Activated CD4-positive, alpha-beta memory T cell treated with anti-CD3 and anti-CD28 coated beads, Interleukin-2, amount 10 ng/mL, durations not matched to agents 7 days and 5 days (primary cell): ENCODE data around the gene SIRPD. TPM values are rescaled to one million over a fixed set of nuclear protein-coding genes. Genes with fewer than 3 reads are reported as not detected.
"Not testable (repeated sequence)": the region's sequence is repeated elsewhere in the genome, so short reads cannot be mapped to it uniquely, and the experiment has no call there.

Source experiments
- CTCF ChIA-PET: fragments of 350-600 bp; sonication (Branson Sonifier 250); formaldehyde crosslinking; loops from one replicate; lab custom pipeline; 2021; ENCODE audit warnings: antibody characterized with exemption, inconsistent platforms; lab: Charles Lee
- POLR2A ChIA-PET: fragments of 350-600 bp; sonication (Branson Sonifier 250); formaldehyde crosslinking; loops from one replicate; lab custom pipeline; 2021; ENCODE audit warnings: antibody characterized with exemption; lab: Charles Lee
- DNase-seq: peaks from one replicate; pipeline ENCODE4 v3.0.0-alpha.2; 2020
- H3K27ac Mint-ChIP-seq: one replicate; pipeline ENCODE4 v1.8.0; 2021; ENCODE audit warnings: mild to moderate bottlenecking, mixed read lengths
- H3K27me3 Mint-ChIP-seq: one replicate; pipeline ENCODE4 v1.8.0; 2021; ENCODE audit warnings: mixed read lengths
- H3K36me3 Mint-ChIP-seq: one replicate; pipeline ENCODE4 v1.8.0; 2021; ENCODE audit warnings: low read depth, mixed read lengths
- H3K4me1 Mint-ChIP-seq: one replicate; pipeline ENCODE4 v1.8.0; 2021; ENCODE audit warnings: mixed read lengths
- H3K4me3 Mint-ChIP-seq: one replicate; pipeline ENCODE4 v1.8.0; 2021; ENCODE audit warnings: mild to moderate bottlenecking, mixed read lengths
- H3K9me3 Mint-ChIP-seq: one replicate; pipeline ENCODE4 v1.8.0; 2021; ENCODE audit warnings: mixed read lengths
- total RNA-seq, 2 experiments: library from RNA; stranded (reverse); gene quantifications; one replicate each; pipeline ENCODE4 v1.2.3, GENCODE V29; 2021

The SIRPD gene
- under 1 TPM in 1 of 2 experiments, not detected in 1; 0.15 TPM for total RNA-seq

DNA sequence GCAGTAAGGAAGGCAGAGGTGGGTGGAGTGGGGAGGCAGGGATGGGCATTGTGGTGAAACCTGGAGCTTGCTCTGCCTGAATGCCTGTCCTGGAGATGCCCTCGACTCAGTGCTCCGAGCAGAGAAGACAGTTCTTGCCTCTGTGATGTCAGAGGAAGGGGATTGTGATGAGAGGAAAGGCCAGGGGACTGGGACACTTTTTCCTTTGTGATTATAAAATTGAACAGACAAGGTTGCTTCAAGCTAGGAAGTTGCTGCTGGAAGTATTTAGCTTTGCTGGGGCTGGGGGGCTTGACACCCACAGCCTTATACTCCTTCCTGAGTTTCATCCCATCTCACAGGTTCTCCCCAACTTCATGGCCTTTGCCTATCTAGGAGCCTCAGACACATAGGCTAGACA, at the start of gene SIRPD:
TSS of gene SIRPD (minus strand) at position 101 of the 400 bp plus-strand sequence. CDS start at position 49, 52 bp downstream.
- POLR2A ChIA-PET = interaction anchor here (0.5 to 2.0 kb wide), 2 partner anchors 177 to 296 kb away, joined by 3 to 4 read pairs; no protein-coding TSS in a partner anchor

DNA sequence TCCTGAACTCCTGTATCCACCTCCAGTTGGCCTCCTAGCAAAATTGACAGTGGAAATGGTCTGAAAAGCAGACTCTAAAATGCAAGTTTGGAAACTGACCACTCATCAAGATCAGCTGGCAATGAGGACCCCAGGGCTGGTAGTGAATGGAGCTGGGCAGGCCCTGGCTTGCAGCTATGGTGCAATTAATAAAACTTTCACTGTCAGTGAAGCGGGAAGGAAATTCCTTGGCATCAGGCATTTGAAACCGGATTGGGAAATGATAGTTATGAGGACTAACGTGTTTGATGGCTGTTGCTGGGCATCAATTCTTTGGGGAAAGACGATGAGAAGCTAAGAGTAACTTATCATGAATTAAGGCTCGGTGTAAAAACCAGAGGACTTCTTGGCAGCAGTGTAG, 43.2 kb upstream of the SIRPD start:
- Mint-ChIP-seq H3K4me1 (no peaks in the 10 kb centered on the region), H3K27me3 (no peaks in the 10 kb centered on the region), H3K27ac (no peak overlapping the region), H3K9me3 (no peaks in the 10 kb centered on the region), H3K36me3 (peaks cover 3% of the 10 kb centered on the region), H3K4me3 (no peak overlapping the region)
- DNase-seq = no peak
- ChIA-PET POLR2A (no interaction called here), CTCF (no interaction called here)

More for the DNA sequence above, at the start of gene SIRPD:
- DNase-seq = no peak
- CTCF ChIA-PET = interaction anchor here (3.0 to 3.3 kb wide), 2 partner anchors 177 to 219 kb away, joined by 17 to 22 read pairs; no protein-coding TSS in a partner anchor
- peaks cover 2% of the 10 kb centered on the region for H3K36me3 Mint-ChIP-seq
- peaks cover 3% of the 10 kb centered on the region for H3K27me3 Mint-ChIP-seq
- H3K4me1 Mint-ChIP-seq = peaks cover 3% of the 10 kb centered on the region
- no peak within 1 kb of the TSS for H3K4me3 Mint-ChIP-seq
- no peak within 1 kb of the TSS for H3K27ac Mint-ChIP-seq
- H3K9me3 Mint-ChIP-seq = peaks cover 10% of the 10 kb centered on the region

DNA sequence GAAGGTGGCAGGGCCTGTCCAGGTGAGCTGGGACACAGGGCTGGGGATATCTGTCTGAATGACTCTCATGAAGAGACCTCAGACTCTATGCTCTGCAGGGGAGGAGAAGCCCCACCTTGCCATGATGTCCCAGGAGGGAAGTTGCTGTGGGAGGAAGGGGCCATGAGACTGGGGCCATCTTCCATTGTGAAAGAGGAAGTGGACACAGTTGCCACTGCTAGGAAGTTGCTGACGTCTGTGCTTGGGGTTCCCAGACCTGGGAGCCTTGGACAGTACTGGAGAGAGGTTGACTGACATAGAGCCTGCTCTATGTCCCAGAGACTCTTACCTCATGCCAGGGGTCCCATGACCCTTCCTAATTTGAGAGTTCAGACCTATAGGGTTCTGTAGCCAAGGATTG, 37.8 kb upstream of the SIRPD start:
- H3K27me3 Mint-ChIP-seq = no peaks in the 10 kb centered on the region
- CTCF ChIA-PET = no interaction called here
- no peak overlapping the region for H3K4me3 Mint-ChIP-seq
- no peaks in the 10 kb centered on the region for H3K4me1 Mint-ChIP-seq
- H3K9me3 Mint-ChIP-seq = no peaks in the 10 kb centered on the region
- POLR2A ChIA-PET = no interaction called here
- DNase-seq = no peak
- H3K27ac Mint-ChIP-seq = no peak overlapping the region
- H3K36me3 Mint-ChIP-seq = peaks cover 3% of the 10 kb centered on the region

DNA sequence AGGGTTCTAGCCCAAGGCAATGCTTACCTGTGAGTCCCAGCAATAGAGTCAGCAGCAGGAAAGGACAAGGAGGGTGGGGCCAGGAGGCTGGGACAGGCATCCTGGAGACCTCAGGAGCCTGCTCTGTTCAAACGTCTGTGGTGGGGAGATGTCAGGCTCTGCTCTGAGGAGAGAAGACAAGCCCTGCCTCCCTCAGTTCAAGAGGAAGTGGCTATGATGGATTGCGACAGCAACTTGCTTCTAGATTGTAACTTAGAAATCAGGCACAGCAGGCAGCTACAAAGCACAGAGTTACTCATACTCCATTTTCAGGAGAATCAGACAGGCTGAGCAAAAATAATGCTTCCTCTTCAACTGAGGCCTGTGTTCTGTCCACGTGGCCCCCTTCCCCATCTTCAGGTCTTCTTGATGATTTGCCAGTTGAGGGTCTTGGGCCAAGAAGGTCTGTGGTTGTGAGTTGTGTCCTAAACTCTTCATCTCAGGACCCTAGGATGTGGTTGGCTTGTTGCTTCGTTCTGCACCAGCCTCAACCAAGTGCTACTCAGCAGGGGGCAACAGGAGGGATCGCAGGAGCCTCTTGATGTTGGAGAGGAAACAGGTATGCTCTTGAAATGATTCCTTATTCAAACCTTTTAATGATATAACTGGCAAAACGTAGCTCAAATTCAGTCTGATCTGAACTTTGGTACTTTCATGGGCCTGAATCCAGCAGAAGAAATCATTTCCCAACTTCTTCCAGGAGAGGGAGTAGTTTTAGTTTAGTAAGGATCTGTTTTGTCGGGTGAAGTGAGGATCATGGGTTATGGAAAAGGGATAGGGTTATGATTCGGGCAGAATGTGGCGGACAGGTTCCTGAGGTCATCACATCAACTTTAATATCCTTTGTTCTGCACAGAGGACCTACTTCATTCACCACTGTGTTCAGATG, 31.3 kb upstream of the SIRPD start:
- Mint-ChIP-seq H3K27me3 (no peaks in the 10 kb centered on the region), H3K36me3 (no peaks in the 10 kb centered on the region)

DNA sequence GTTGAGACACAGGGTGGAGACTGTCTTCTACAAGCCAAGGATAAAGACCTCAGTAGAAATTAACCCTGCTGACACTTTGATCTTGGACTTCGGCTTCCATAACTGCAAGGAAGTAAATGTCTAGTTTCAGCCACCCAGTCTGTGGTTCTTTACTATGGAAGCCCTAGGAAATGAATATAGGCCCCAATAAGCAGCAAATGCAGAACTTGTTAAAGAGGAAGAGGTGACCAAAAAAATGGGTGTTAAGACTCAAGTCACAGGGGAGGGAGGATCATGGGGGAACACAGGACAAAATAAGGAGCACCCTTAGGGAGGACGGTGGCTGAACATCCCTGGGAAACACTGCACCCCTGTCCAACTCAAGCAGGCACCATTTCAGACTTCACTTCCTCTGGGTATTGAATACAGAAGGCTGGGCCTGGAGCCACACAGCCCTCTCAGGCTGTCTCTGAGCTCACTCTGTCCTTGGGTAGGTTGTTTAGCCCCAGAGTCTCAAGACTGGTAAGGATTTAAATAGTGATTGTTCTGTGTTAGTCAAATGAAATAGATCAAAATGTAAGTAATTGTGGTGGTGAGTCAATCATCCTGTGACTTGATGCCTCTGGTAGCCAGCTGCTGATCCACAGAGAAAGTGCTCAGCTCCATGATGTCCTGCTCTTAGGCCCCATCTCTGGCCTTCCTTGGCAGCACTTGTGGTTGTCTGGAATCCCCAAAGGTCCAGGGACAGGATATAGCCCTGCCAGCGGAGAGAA, 30.5 kb upstream of the SIRPD start:
- H3K4me3 Mint-ChIP-seq = no peak overlapping the region
- no peaks in the 10 kb centered on the region for H3K27me3 Mint-ChIP-seq
- H3K9me3 Mint-ChIP-seq = no peaks in the 10 kb centered on the region
- peaks cover 24% of the 10 kb centered on the region for H3K4me1 Mint-ChIP-seq
- POLR2A ChIA-PET = no interaction called here
- H3K36me3 Mint-ChIP-seq = no peaks in the 10 kb centered on the region
- peak overlapping the region; percentile 71 for H3K27ac Mint-ChIP-seq
- DNase-seq = no peak
- CTCF ChIA-PET = no interaction called here

More for the DNA sequence above, 31.3 kb upstream of the SIRPD start:
- CTCF ChIA-PET = no interaction called here
- DNase-seq = peak; percentile 43
- peaks cover 24% of the 10 kb centered on the region for H3K4me1 Mint-ChIP-seq
- H3K9me3 Mint-ChIP-seq = no peaks in the 10 kb centered on the region
- POLR2A ChIA-PET = no interaction called here
- no peak overlapping the region for H3K4me3 Mint-ChIP-seq
- H3K27ac Mint-ChIP-seq = peak overlapping the region; percentile 71

DNA sequence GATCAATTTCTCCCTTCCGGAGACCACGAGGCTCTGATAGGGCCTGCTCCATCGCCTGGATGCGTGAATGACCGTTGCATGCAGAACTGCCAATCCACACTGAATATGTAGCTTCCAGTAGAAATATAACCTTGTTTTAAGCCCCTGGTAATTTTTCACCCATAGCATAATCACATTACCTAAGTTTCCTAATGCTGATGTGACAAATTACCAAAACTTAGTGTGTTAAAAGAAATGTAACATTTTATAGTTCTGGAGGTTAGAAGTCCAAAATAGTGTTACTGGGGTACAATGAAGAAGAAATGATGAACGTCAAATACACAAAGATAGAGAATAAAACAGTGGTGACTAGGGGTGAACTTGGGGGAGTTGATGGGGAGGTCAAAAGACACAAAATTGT, 22.0 kb upstream of the SIRPD start:
- Mint-ChIP-seq H3K4me1 (peaks cover 4% of the 10 kb centered on the region), H3K27me3 (no peaks in the 10 kb centered on the region), H3K9me3 (no peaks in the 10 kb centered on the region), H3K36me3 (no peaks in the 10 kb centered on the region), H3K4me3 (no peak overlapping the region), H3K27ac (no peak overlapping the region)
- CTCF ChIA-PET = no interaction called here
- POLR2A ChIA-PET = interaction anchor here (0.6 kb wide), 1 partner anchor 46 kb away, joined by 4 read pairs; no protein-coding TSS in a partner anchor
- DNase-seq = no peak

DNA sequence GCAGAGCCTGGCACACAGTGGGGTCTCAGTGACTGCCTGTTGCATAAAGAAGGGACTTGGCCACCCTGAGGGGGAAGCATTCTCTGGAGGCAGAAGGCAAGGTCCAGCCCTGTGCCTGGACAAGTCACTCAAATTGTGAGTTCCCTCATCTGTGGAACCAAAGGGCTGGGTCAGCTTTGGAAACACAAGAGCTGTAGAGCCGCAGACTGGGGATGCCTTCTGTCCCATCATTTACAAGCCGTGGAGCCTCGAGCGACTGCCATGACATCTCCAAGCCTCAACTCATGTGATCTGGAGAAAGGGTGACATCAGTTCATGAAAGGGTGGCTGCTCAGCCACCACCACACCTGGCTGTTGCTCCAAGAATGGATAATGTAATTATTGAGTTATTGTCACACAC, 20.4 kb upstream of the SIRPD start:
- no peak for DNase-seq
- Mint-ChIP-seq H3K4me1 (peaks cover 4% of the 10 kb centered on the region), H3K27me3 (no peaks in the 10 kb centered on the region), H3K36me3 (no peaks in the 10 kb centered on the region), H3K9me3 (no peaks in the 10 kb centered on the region), H3K27ac (no peak overlapping the region), H3K4me3 (no peak overlapping the region)
- ChIA-PET CTCF (no interaction called here), POLR2A (no interaction called here)

DNA sequence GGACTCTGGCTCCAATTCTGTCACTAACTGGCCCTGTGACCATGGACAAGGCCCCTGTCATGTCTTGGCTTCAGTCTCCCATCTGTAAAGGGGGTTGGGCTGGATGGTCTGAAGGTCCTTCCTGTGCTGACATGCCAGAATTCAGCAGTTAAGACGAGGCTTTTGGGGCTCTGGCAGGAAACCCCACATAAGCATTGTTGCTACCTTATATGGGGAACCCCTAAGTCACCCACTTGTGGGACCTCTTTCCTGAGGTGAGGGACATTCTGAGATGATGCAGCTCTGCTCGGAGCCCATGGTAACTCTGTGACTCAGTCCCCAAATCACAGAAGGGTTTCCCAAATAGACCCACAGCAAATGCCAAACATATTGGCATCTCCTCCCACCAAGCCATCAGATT, 19.8 kb upstream of the SIRPD start:
- H3K27me3 Mint-ChIP-seq, H3K36me3 Mint-ChIP-seq, H3K27ac Mint-ChIP-seq, H3K9me3 Mint-ChIP-seq, POLR2A ChIA-PET, H3K4me1 Mint-ChIP-seq, H3K4me3 Mint-ChIP-seq, CTCF ChIA-PET, DNase-seq: not testable (repeated sequence)

DNA sequence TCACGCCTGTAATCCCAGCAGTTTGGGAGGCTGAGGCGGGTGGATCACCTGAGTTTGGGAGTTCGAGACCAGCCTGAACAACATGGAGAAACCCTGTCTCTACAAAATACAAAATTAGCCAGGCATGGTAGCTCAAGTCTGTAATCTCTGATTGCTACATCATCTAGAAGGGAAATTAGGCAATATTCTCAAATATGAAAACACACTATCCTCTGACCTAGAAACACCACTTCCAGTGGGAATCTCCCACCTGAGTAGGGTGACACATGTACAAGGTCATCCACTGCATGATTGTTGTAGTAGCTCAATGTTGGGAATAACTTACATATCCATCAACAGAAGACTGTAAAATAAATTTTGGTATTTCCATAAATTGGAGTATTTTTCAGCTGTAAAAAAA, 19.1 kb upstream of the SIRPD start:
- H3K27me3 Mint-ChIP-seq = no peaks in the 10 kb centered on the region
- no peaks in the 10 kb centered on the region for H3K9me3 Mint-ChIP-seq
- H3K4me1 Mint-ChIP-seq = peaks cover 4% of the 10 kb centered on the region
- ChIA-PET CTCF (no interaction called here), POLR2A (no interaction called here)
- H3K36me3 Mint-ChIP-seq = no peaks in the 10 kb centered on the region
- no peak overlapping the region for H3K4me3 Mint-ChIP-seq
- no peak for DNase-seq
- H3K27ac Mint-ChIP-seq = no peak overlapping the region

DNA sequence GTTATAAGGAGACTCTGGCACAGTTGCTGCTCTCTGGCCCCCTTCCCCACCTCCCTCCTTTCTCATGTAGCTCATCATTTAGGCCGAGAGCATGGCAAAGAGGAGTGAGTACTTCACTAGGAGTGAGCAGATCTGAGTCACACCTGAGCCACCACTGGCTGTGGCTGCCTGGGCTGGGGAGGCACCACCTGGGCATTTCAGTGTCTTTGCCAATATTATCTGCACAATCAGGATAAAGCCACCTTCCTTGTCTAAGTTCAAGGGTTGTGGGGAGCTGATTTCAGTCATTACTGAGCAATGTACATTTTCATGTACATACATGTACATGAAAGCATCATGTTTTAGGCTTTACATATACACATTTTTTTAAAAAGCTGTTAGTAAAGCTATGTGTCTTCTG, 18.5 kb upstream of the SIRPD start:
- H3K4me1 Mint-ChIP-seq, H3K27me3 Mint-ChIP-seq, CTCF ChIA-PET, H3K27ac Mint-ChIP-seq, POLR2A ChIA-PET, H3K36me3 Mint-ChIP-seq, H3K9me3 Mint-ChIP-seq, H3K4me3 Mint-ChIP-seq, DNase-seq: not testable (repeated sequence)

DNA sequence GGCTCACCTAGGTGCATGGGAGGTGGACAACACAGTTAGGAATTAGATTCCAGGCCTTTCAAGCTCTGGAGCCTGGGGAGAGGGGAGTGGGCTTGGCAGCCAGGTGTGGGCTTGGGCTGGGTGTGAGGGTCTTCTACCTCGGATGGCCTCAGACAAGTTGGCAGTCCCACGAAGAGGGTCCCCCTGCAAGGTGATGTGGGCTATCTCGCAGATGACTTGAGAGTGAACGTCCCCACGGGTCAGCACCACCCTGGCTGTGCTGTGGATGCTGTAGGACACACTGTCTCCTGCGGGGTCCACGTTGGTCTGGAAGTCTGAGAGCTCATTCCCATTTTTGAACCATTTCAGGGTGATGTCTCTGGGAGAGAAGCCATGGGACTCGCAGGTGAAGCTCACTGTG, 14.1 kb upstream of the SIRPD start:
- DNase-seq, CTCF ChIA-PET, H3K4me3 Mint-ChIP-seq, H3K9me3 Mint-ChIP-seq, POLR2A ChIA-PET, H3K27me3 Mint-ChIP-seq, H3K4me1 Mint-ChIP-seq, H3K27ac Mint-ChIP-seq, H3K36me3 Mint-ChIP-seq: not testable (repeated sequence)

DNA sequence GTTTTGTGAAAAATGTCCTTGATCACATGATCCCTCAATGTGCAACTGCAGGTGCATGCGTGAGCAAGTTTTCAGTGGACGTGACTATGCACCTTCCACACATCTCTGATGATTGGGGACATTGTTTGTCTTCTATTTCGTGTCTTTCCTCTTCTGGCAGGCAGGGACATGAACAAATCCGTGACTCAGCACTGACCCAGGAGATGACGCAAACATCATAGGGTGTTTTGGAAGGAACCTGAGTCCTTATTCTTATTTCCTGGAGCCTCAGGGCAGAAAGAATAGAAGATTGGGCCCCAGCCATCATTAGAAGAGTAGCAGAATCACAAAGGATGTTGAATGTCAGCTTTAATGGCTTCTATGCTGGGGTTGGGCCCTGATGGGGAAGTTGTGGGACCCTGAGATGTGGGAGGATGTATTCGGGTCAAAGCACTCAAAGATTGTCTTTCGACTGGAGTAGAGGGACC, 11.9 kb upstream of the SIRPD start:
- no peaks in the 10 kb centered on the region for H3K9me3 Mint-ChIP-seq
- POLR2A ChIA-PET = no interaction called here
- H3K4me3 Mint-ChIP-seq = no peak overlapping the region
- peaks cover under 1% of the 10 kb centered on the region for H3K36me3 Mint-ChIP-seq
- no peaks in the 10 kb centered on the region for H3K4me1 Mint-ChIP-seq
- no peaks in the 10 kb centered on the region for H3K27me3 Mint-ChIP-seq
- DNase-seq = no peak
- H3K27ac Mint-ChIP-seq = no peak overlapping the region
- CTCF ChIA-PET = interaction anchor here (1.3 kb wide), 1 partner anchor 208 kb away, joined by 3 read pairs; no protein-coding TSS in a partner anchor

DNA sequence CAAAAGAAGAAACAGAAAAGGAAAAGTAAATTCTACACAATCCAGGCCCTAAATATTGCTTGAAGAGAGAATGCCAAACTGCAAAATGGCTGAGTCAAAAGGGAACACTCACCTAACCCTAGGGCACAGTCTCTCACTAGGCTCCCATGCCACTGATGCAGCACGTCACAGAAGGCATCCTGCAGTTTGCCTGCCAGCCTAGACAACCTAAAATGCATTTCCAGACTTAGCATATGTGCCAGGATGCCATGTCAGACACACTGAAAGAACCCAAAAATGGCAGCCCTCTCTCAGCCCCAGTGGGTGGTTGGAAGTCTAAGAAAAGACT, 10.6 kb upstream of the SIRPD start:
- H3K4me3 Mint-ChIP-seq = no peak overlapping the region
- no peaks in the 10 kb centered on the region for H3K27me3 Mint-ChIP-seq
- CTCF ChIA-PET = no interaction called here
- H3K27ac Mint-ChIP-seq = no peak overlapping the region
- H3K4me1 Mint-ChIP-seq = no peaks in the 10 kb centered on the region
- H3K9me3 Mint-ChIP-seq = peaks cover 4% of the 10 kb centered on the region
- peaks cover 3% of the 10 kb centered on the region for H3K36me3 Mint-ChIP-seq
- DNase-seq = no peak
- POLR2A ChIA-PET = no interaction called here
